ENCODE results near the gene MAGEB1.

MAGEB1 gene

DNA sequence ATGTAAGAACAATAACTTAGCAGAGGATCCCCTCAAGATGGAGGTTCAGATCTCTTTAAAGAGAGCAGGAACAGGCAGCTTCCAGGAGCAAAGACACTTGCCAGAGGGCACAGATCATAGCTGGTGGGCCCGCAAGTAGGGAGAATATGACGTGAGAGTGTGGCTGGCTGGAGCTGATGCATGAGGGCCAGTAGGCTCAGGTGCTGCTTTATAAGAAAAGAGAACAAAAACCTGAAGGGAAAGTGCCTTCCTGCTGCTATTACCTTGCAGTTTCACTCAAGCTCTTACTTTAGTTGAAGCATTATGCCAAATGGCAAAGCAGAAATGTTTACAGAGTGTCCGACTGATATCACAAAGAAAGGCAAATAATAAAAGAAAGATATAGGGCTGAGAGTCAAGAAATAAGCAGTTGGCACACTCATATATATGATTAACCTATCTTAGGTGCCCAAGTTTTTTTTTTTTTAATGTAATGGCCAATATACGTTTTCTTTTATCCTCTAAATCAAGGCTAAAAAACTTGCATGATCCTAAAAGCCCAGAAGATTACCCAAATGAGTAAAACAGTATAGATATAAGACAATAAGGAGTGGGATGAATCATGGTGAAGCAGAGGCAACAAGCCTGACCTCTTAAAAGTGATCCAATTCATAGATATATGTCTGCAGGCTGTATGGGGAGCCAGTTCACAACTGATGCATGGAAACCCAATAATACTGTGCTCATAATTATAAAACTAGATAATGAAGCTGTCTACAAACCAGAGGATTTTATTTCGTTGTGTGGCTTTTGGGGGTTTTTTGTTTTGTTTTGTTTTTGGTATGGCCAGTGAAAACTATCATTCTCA lies 49.7 kb downstream of the MAGEB1 start:
- DNase-seq (ENCODE audit: low read depth): no peak

DNA sequence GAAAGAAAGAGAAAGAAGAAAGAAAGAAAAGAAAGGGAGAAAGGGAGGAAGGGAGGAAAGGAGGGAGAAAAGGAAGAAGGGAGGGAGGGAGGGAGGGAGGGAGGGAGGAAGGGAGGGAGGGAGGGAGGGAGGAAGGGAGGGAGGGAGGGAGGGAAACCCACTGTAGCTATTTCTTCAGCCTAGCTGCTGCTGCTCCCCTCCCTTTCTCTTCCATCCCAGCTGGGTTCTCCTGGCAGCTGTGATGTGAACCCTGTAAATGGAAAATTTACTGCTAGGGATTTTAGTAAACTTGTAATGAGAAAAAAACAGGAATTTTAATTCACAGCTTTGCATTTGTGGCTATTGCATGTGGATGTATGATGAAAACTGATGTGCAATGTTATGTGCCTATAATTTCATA lies 54.3 kb downstream of the MAGEB1 start:
- no peak for DNase-seq (ENCODE audit: low read depth)
